Central memory CD4-positive, alpha-beta T cell (primary cell): ENCODE measurements around the gene CDCA5.

Experiments used
- DNase-seq: peaks from one replicate; pipeline ENCODE4 v3.0.0; 2022

Gene CDCA5

GRCh38 chr11:65067446-65067845 lies 16.4 kb downstream of the CDCA5 start:
- no peak for DNase-seq

- no peak for DNase-seq
Measured at GRCh38 chr11:65066805-65067291, 17.0 kb downstream of the CDCA5 start.

GRCh38 chr11:65066315-65066714 lies 17.5 kb downstream of the CDCA5 start:
- no peak for DNase-seq

- no peak for DNase-seq
Measured at GRCh38 chr11:65065851-65066250, 18.0 kb downstream of the CDCA5 start.

- no peak for DNase-seq
Measured at GRCh38 chr11:65064847-65065240, 19.0 kb downstream of the CDCA5 start.

GRCh38 chr11:65063532-65063931 lies 20.3 kb downstream of the CDCA5 start:
- no peak for DNase-seq

GRCh38 chr11:65060913-65061408 lies 22.9 kb downstream of the CDCA5 start:
- DNase-seq = no peak

GRCh38 chr11:65059959-65060824 lies 23.6 kb downstream of the CDCA5 start:
- no peak for DNase-seq

GRCh38 chr11:65059523-65059922 lies 24.3 kb downstream of the CDCA5 start:
- DNase-seq = no peak

- no peak for DNase-seq
Measured at GRCh38 chr11:65058419-65059054, 25.3 kb downstream of the CDCA5 start, which contains the start of gene NAALADL1. Gene NAALADL1, minus strand, starts transcription at chr11:65058553. Its CDS starts 32 bp downstream, at chr11:65058521.

GRCh38 chr11:65058012-65058411 lies 25.8 kb downstream of the CDCA5 start:
- no peak for DNase-seq

GRCh38 chr11:65057526-65057925 lies 26.3 kb downstream of the CDCA5 start:
- DNase-seq = no peak

GRCh38 chr11:65056999-65057398 lies 26.8 kb downstream of the CDCA5 start:
- no peak for DNase-seq

GRCh38 chr11:65055538-65055937 lies 28.3 kb downstream of the CDCA5 start:
- DNase-seq = no peak

- peak; percentile 35 for DNase-seq
Measured at GRCh38 chr11:65053827-65054508, 29.9 kb downstream of the CDCA5 start.

GRCh38 chr11:65051398-65051858 lies 32.4 kb downstream of the CDCA5 start:
- DNase-seq = no peak

- no peak for DNase-seq
Measured at GRCh38 chr11:65047581-65048422, 36.0 kb downstream of the CDCA5 start.

- no peak for DNase-seq
Measured at GRCh38 chr11:65045728-65046127, 38.1 kb downstream of the CDCA5 start.

- no peak for DNase-seq
Measured at GRCh38 chr11:65045061-65045460, 38.8 kb downstream of the CDCA5 start.

GRCh38 chr11:65043881-65044501 lies 39.8 kb downstream of the CDCA5 start:
- no peak for DNase-seq

GRCh38 chr11:65042891-65043290 lies 40.9 kb downstream of the CDCA5 start:
- DNase-seq = no peak
